GM12874 (cell line): ENCODE measurements around the gene NOS3.

ENCODE experiments used
- TF ChIP-seq, protein P1 (sequence below): IDR thresholded peaks from 2 replicates; pipeline ENCODE4 v1.5.1; 2011; ENCODE audit warnings: low read depth, mild to moderate bottlenecking, control low read depth, low read length, moderate library complexity; ENCODE audit not compliant: insufficient read depth

Gene NOS3

DNA sequence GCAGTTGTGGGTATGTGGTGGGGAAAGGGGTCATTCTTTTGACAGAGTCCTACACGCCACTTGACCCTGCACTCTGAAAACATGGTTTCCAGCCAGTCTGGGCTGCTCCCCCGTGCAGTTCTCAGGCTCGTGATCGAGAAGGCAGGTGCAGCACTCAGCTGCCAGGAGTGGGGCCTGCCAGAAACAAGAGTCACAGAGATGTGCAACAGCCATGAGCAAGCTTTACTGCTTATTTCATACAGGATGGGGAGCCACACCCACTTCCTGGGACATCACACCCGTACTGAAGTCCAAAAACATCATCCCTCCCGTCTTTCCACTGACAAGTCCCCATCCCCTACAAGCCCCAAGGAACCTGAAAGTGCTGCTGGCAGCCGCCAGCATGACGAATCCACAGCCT is 24.1 kb downstream of the NOS3 start:
- TF ChIP-seq, protein P1, sequence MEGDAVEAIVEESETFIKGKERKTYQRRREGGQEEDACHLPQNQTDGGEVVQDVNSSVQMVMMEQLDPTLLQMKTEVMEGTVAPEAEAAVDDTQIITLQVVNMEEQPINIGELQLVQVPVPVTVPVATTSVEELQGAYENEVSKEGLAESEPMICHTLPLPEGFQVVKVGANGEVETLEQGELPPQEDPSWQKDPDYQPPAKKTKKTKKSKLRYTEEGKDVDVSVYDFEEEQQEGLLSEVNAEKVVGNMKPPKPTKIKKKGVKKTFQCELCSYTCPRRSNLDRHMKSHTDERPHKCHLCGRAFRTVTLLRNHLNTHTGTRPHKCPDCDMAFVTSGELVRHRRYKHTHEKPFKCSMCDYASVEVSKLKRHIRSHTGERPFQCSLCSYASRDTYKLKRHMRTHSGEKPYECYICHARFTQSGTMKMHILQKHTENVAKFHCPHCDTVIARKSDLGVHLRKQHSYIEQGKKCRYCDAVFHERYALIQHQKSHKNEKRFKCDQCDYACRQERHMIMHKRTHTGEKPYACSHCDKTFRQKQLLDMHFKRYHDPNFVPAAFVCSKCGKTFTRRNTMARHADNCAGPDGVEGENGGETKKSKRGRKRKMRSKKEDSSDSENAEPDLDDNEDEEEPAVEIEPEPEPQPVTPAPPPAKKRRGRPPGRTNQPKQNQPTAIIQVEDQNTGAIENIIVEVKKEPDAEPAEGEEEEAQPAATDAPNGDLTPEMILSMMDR, result no peak

DNA sequence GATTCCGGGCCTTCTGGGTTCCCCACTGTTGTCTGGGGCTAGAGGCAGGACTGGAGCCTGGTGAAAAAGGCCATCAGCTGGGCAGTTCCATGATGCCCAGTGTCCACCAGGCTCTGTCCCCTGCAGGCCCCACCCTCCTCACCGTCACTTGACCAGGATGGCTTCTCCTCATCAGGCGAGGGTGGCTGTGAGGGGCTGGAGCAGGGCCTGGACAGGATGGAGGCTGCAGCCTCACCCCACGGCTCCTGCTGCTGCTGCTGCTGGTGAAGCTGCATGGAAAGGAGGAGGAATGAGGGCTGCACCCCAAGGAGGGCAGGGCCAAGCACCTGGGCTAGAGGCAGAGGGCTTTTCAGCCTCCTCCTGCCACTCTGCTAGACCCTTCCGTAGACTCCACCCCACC is 25.1 kb downstream of the NOS3 start:
- TF ChIP-seq, protein P1, result no peak

DNA sequence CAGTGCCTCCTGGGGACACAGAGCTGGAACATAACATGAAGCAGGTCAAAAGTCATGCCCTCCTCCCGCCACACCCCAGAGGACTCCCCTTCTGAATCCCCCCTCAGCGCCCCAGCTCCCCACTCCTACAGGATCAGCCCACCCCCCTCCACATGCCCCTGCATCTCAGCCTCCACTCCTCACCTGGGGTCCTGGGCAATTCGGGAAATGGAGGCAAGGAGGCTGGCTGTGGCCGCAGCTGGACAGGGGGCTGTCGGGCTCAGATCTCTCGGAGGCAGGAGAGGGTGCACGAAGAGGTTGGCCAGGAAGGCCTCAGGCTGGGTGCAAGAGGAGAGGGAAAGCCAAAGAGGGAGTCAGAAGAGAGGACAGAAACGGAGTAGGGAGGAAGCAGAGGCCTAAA is 25.7 kb downstream of the NOS3 start:
- TF ChIP-seq, protein P1, result no peak

DNA sequence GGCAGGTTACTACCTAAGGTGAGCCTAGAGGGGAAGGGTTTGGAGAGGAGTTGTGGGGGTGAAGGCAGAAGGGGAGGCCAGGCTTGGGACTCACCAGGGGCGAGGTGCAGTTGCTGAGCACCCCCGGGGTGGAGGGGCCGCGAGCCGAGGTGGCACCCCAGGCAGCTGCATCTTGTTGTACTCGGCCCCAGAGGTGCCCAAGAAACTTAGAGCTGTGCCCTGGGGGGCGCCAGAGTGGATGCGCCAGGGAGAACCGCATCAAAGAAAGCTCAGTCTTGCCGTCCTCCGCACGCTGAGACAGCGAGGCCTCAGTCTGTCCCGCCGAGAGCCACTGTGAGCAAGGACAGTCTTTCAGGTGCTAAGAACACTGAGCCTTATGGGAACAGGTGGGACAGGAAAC is 26.1 kb downstream of the NOS3 start:
- TF ChIP-seq, protein P1, result no peak

DNA sequence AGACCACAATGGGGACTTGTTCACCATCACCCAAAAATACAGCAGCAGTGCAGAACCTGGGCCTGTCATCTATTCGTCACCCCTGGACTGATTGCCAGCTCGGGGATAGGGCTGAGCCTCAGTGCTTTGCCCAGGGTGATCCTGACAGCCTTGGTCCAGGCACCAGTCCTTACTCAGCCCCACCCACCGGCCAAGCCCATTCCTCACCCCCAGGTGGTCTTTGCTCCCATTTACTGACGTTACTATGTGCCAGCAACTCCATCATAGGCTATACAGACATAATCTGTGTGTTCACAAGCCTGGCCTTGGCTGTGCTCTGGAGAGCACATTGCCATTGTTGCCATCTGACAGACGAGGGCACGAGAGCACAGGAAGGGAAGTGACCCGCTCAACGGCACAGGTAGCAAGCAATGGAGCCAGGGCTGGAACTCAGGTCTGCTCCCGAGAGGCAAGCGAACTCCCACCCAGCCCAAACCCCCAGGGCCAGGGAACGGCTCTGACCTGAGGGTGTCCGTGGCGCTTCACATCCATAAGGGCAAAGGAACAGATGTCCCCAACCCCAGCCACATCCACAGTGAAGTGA is 26.6 kb downstream of the NOS3 start:
- TF ChIP-seq, protein P1, result no peak

DNA sequence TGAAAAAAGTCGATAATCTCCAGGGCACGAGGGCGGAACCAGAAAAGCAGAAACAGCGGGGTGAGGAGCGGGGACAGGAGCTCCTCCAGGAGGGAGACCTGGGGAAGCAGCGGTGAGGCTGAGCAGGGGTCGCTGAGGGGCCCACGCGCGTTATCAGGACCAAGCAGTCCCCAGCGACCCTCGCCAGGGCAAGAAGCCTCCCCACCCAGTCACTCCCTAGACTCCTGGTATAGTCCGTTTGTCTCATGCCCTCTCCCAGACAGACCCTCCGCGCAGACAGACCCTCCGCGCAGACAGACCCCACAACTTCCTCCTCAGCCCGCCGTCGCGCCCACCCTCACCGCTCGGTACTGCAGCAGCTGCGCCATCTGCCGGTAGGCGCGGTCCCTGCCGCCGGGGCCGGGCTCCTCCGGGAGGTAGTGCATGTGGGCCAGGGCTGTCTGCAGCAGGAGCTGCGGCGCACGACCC is 27.2 kb downstream of the NOS3 start:
- TF ChIP-seq, protein P1, result peak; percentile 98

DNA sequence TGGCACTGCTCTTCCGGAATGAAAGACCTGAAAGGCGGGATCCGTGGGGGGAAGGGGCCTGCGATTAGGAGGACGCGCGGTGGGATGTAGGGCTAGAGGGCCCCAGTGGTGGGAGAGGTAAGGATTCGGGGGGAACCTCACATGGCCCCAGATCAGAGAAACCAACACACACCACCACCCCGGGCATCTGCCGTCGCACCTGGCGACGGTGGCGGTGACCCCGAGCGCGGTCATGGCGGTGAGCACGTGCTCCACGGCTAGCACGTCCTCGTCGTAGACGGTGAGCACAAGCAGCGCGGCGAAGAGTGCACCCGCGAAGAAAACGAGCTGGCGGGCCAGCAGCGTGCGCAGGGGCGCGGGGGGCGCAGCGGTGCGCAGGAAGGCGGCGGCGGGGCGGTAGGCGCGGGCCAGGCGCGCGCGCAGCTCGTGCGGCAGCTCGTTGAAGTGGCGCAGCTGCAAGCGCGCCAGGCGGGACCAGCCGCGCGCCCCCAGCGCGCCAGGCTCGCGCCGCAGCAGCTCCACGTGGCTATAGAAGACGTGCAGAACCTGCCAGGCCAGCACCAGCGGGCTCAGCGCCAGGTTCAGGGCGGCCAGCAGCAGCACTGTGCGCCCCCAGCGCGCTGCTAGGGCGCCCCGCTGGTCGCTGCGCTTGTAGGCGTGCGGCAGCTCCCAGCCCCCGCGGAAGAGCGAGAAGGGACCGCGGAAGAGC is 27.8 kb downstream of the NOS3 start:
- TF ChIP-seq, protein P1, result no peak
